CD4-positive, alpha-beta T cell treated with Interferon gamma for 1 hour (primary cell): Measurements from ENCODE around the gene FRY.

Experiments used
- DNase-seq: peaks from one replicate; pipeline ENCODE4 v3.0.0-alpha.2; 2020

Gene FRY

DNA sequence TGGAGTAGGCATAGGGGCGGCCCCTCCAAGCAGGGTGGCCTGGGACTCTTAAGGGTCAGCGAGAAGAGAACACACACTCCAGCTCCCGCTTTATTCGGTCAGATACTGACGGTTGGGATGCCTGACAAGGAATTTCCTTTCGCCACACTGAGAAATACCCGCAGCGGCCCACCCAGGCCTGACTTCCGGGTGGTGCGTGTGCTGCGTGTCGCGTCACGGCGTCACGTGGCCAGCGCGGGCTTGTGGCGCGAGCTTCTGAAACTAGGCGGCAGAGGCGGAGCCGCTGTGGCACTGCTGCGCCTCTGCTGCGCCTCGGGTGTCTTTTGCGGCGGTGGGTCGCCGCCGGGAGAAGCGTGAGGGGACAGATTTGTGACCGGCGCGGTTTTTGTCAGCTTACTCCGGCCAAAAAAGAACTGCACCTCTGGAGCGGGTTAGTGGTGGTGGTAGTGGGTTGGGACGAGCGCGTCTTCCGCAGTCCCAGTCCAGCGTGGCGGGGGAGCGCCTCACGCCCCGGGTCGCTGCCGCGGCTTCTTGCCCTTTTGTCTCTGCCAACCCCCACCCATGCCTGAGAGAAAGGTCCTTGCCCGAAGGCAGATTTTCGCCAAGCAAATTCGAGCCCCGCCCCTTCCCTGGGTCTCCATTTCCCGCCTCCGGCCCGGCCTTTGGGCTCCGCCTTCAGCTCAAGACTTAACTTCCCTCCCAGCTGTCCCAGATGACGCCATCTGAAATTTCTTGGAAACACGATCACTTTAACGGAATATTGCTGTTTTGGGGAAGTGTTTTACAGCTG, 283.9 kb downstream of the FRY start, which contains the start of the genes BRCA2 and ZAR1L:
Gene BRCA2 (plus strand): TSS at position 271 of the 790 bp plus-strand sequence. CDS start 953 bp downstream, outside the sequence.
Gene ZAR1L (minus strand): TSS at position 126 of the 790 bp plus-strand sequence. CDS start 3,438 bp downstream, outside the sequence.
- DNase-seq: peak; percentile 88

DNA sequence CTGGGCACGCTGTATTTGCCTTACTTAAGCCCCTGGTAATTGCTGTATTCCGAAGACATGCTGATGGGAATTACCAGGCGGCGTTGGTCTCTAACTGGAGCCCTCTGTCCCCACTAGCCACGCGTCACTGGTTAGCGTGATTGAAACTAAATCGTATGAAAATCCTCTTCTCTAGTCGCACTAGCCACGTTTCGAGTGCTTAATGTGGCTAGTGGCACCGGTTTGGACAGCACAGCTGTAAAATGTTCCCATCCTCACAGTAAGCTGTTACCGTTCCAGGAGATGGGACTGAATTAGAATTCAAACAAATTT, 284.4 kb downstream of the FRY start:
- no peak for DNase-seq

DNA sequence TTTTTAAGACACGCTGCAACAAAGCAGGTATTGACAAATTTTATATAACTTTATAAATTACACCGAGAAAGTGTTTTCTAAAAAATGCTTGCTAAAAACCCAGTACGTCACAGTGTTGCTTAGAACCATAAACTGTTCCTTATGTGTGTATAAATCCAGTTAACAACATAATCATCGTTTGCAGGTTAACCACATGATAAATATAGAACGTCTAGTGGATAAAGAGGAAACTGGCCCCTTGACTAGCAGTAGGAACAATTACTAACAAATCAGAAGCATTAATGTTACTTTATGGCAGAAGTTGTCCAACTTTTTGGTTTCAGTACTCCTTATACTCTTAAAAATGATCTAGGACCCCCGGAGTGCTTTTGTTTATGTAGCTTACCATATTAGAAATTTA, 284.9 kb downstream of the FRY start:
- DNase-seq: no peak

DNA sequence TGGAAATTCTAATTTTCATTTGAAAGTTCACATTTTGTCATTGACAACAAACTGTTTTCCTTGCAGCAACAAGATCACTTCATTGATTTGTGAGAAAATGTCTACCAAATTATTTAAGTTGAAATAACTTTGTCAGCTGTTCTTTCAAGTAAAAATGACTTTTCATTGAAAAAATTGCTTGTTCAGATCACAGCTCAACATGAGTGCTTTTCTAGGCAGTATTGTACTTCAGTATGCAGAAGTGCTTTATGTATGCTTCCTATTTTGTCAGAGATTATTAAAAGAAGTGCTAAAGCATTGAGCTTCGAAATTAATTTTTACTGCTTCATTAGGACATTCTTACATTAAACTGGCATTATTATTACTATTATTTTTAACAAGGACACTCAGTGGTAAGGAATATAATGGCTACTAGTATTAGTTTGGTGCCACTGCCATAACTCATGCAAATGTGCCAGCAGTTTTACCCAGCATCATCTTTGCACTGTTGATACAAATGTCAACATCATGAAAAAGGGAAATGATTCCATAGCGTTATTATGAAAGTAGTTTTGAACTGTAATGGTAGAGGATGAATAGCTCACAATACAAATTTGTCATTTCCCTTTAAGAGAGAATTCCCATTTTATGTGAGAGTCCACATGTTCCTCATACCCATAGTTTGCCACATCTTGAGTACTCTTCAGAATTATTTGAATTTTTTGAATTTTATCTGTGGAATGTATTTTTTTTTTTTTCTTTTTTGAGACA, 286.3 kb downstream of the FRY start:
- DNase-seq: no peak

DNA sequence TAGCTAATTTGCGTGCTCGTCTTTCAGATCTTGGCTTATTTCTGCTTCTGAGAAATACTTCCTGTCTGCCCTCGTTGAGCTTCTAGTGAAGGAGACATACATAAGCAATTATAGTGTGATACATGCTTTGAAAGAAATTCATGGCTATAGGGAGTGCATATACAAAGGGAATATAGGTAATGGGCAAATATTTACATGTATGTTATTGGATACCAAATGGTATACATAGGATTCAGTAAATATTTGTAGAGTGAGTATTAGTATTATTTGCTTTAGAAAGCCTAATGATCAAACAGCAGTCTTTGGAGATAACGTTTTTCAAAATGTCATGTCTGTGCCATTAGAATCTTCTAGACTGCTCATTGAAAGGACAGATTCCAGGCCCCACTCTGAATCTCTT, 289.0 kb downstream of the FRY start:
- no peak for DNase-seq

DNA sequence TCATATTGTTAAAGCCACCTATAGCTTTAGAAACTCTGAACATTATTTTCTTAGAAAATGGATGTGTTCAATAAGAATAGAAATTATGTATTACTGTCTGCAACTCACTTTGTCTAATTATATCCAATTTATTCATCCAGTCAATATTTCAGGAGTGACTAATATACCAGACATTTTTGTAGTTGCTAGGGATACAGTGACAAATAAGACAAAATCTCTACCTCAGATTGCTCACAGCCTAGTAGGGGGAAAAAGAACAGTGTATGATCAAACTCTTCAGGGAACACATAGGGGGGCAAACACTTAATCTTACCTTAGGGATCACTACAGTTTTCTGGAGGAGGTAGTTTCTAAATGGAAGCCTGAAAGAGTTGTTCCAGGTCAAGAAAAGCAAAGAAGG, 292.3 kb downstream of the FRY start:
- DNase-seq: no peak

DNA sequence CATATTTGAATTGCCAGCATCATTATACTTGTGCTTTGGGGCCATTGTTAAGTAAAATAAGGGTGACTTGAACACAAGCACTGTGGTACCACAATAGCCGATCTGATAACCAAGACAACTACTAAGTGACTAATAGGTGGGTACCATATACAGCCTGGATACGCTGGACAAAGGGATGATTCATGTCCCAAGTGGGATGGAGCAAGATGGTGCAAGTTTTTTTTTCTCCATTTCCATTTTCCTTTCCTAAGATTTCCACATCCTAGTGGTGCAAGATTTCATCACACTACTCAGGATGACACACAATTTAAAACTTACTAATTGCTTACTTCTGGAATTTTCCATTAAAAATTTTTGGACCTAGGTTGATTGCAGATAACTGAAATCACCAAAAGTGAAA, 298.9 kb downstream of the FRY start:
- DNase-seq: no peak

DNA sequence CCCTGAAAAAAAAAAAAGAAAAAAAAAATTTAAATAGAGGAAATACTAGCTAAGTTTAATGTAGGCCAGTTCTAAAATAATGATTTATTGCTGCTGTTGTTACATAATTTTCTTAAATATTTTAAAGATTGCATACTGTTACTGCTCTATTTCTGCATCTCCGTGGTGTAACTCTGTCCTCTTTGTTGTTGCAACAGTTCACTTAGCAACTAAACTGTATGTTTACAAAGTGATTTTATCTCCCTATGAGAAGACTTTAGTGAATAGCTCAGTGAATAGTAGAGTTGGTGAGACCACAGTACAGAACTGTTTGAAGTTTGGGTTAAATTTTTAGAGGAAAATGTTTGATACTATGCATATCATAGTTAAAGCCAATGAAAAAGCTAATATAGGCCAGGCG, 303.1 kb downstream of the FRY start:
- no peak for DNase-seq

DNA sequence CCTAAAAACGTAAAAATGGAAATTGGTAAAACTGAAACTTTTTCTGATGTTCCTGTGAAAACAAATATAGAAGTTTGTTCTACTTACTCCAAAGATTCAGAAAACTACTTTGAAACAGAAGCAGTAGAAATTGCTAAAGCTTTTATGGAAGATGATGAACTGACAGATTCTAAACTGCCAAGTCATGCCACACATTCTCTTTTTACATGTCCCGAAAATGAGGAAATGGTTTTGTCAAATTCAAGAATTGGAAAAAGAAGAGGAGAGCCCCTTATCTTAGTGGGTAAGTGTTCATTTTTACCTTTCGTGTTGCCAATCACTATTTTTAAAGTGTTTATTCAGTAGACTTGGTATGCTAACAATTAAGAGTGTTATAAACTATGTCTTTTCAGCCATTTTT, 309.3 kb downstream of the FRY start:
- no peak for DNase-seq

DNA sequence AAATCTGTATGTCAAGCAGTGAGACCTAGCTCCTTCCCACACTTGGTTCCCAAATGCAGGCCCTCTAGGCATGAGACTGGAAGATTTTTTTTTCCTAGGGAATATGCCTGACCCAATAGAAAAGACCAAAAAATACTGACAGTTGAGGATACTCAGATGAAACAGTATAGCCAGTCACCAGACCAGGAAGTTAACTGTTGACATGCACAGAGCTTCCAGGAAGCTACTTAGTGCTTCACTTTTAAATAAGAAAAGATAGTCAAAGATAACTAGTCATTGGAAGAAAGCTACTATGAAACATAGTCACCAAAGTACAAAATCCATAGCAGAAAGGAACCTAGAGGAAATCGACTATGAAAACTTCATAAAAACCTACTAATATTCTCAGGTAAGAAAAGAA, 316.1 kb downstream of the FRY start:
- DNase-seq: no peak
